ENCODE data around the gene MON1B. TPM values are rescaled to one million over a fixed set of nuclear protein-coding genes. Genes with fewer than 3 reads are reported as not detected.

The MON1B gene
- total RNA-seq, 1 donor from 2014 or later: 31.9 TPM

- Histone ChIP-seq H3K27me3 (no peaks in the 10 kb centered on the region), H3K9me3 (no peaks in the 10 kb centered on the region), H3K4me3 (no peak overlapping the region), H3K27ac (no peak overlapping the region), H3K36me3 (no peaks in the 10 kb centered on the region), H3K4me1 (no peaks in the 10 kb centered on the region)
- intact Hi-C loops (cut with DNase I): no loop called here
- no peak for TF ChIP-seq CTCF (IDR thresholded peaks at IDR 0.05)
- no peak for DNase-seq (ENCODE audit: low spot score in 2 of 2)
Observed at GRCh38 chr16:77223184-77223583, 32.2 kb downstream of the MON1B start.

- Histone ChIP-seq H3K9me3 (no peaks in the 10 kb centered on the region), H3K27me3 (no peaks in the 10 kb centered on the region), H3K27ac (no peak overlapping the region), H3K4me3 (no peak overlapping the region), H3K4me1 (no peaks in the 10 kb centered on the region), H3K36me3 (no peaks in the 10 kb centered on the region)
- intact Hi-C loops (cut with DNase I): no loop called here
- TF ChIP-seq CTCF (IDR thresholded peaks at IDR 0.05): no peak
- no peak for DNase-seq (ENCODE audit: low spot score in 2 of 2)
Observed at GRCh38 chr16:77225182-77225581, 34.2 kb downstream of the MON1B start.

GRCh38 chr16:77227745-77228144 lies 36.8 kb downstream of the MON1B start:
- no peaks in the 10 kb centered on the region for H3K36me3 ChIP-seq
- intact Hi-C loops (cut with DNase I): no loop called here
- H3K27me3 ChIP-seq: no peaks in the 10 kb centered on the region
- H3K27ac ChIP-seq: no peak overlapping the region
- no peaks in the 10 kb centered on the region for H3K4me1 ChIP-seq
- H3K4me3 ChIP-seq: no peak overlapping the region
- TF ChIP-seq CTCF (IDR thresholded peaks at IDR 0.05): no peak
- H3K9me3 ChIP-seq: no peaks in the 10 kb centered on the region
- DNase-seq (ENCODE audit: low spot score in 2 of 2): no peak

- Histone ChIP-seq H3K27ac (no peak overlapping the region), H3K9me3 (no peaks in the 10 kb centered on the region), H3K4me1 (no peaks in the 10 kb centered on the region), H3K27me3 (no peaks in the 10 kb centered on the region), H3K4me3 (no peak overlapping the region), H3K36me3 (no peaks in the 10 kb centered on the region)
- TF ChIP-seq CTCF (IDR thresholded peaks at IDR 0.05): no peak
- no peak for DNase-seq (ENCODE audit: low spot score in 2 of 2)
- intact Hi-C loops (cut with DNase I): loop anchor here (10.0 kb wide), 1 partner anchor 1004 kb away; no protein-coding TSS in a partner anchor
Observed at GRCh38 chr16:77231047-77231446, 40.1 kb downstream of the MON1B start.

- DNase-seq (ENCODE audit: low spot score in 2 of 2): no peak
- H3K4me3 ChIP-seq: no peak overlapping the region
- no peaks in the 10 kb centered on the region for H3K27me3 ChIP-seq
- no peaks in the 10 kb centered on the region for H3K9me3 ChIP-seq
- no peaks in the 10 kb centered on the region for H3K4me1 ChIP-seq
- no peak overlapping the region for H3K27ac ChIP-seq
- no peaks in the 10 kb centered on the region for H3K36me3 ChIP-seq
- TF ChIP-seq CTCF (IDR thresholded peaks at IDR 0.05): no peak
- intact Hi-C loops (cut with DNase I): loop anchor here (10.0 kb wide), 1 partner anchor 1001 kb away; no protein-coding TSS in a partner anchor
Observed at GRCh38 chr16:77233799-77234519, 43.0 kb downstream of the MON1B start.

Measured in ascending aorta (tissue), 2 donors.